ENCODE measurements around the gene DDX10. TPM values are rescaled to one million over a fixed set of nuclear protein-coding genes. Genes with fewer than 3 reads are reported as not detected.

The DDX10 gene
- total RNA-seq, 4 donors from 2014 or later: 5.5 to 25.0 (median 17.5) TPM

GRCh38 chr11:108985236-108985944 is 320.5 kb downstream of the DDX10 start:
- no peaks in the 10 kb centered on the region for H3K4me1 ChIP-seq
- no peak for TF ChIP-seq CTCF (IDR thresholded peaks at IDR 0.05)
- TF ChIP-seq POLR2A (IDR thresholded peaks at IDR 0.05): no peak
- DNase-seq: no peak
- intact Hi-C loops (cut with DNase I): no loop called here
- WGBS, 2 donors: 55 to 59% methylated on average over 3 of the region's 3 CpGs
- no peak overlapping the region for H3K4me3 ChIP-seq
- no peak overlapping the region for H3K27ac ChIP-seq
- no peaks in the 10 kb centered on the region for H3K9me3 ChIP-seq
- H3K36me3 ChIP-seq: no peaks in the 10 kb centered on the region
- H3K27me3 ChIP-seq: no peaks in the 10 kb centered on the region

GRCh38 chr11:108985945-108986279 is 321.0 kb downstream of the DDX10 start:
- Histone ChIP-seq H3K9me3 (no peaks in the 10 kb centered on the region), H3K27ac (no peak overlapping the region), H3K36me3 (no peaks in the 10 kb centered on the region), H3K27me3 (no peaks in the 10 kb centered on the region), H3K4me1 (no peaks in the 10 kb centered on the region), H3K4me3 (no peak overlapping the region)
- intact Hi-C loops (cut with DNase I): no loop called here
- WGBS, 2 donors: 80% methylated on average over 1 of the region's 1 CpG; no CpG with 5 or more reads in 1 of the 2 donors
- DNase-seq: no peak
- no peak for TF ChIP-seq CTCF (IDR thresholded peaks at IDR 0.05)
- no peak for TF ChIP-seq POLR2A (IDR thresholded peaks at IDR 0.05)

Other genes starting within 250 kb of the DDX10 start
- gene C11orf65, start 197.5 kb upstream of the DDX10 start, total RNA-seq: 1 to 10 TPM in 1 of 4 donors, under 1 TPM in 2, not detected in 1; 0.09 to 2.7 (median 0.95) TPM
- gene POGLUT3, start 166.7 kb upstream of the DDX10 start, total RNA-seq: 10 to 100 TPM in 2 of 4 donors, 1 to 10 TPM in 2; 6.0 to 18.3 (median 13.2) TPM
- gene EXPH5, start 71.3 kb upstream of the DDX10 start, total RNA-seq: 10 to 100 TPM; 23.4 to 36.7 (median 26.7) TPM

All from esophagus squamous epithelium (tissue), 5 donors.